Lung (tissue), 12 donors: ENCODE data around the gene PPM1F. TPM values are rescaled to one million over a fixed set of nuclear protein-coding genes. Genes with fewer than 3 reads are reported as not detected.

Experiments
- ATAC-seq: fragments of 200-7000 bp; cut with Tn5 transposase; one replicate; pipeline ENCODE4 v1.9.1; 2020; ENCODE audit warnings: moderate number of reproducible peaks; ENCODE audit not compliant: insufficient read depth, low FRiP score
- DNase-seq, 3 donors: peaks; one replicate each; pipeline ENCODE4 v3.0.0-alpha.2; 2013 to 2017
- H3K27ac ChIP-seq, 2 donors: one replicate each; pipeline ENCODE4 v1.5.1; 2013; ENCODE audit warnings: mild to moderate bottlenecking in 2 of 2, moderate library complexity in 2 of 2, control low read depth in 1 of 2, inconsistent platforms in 1 of 2, low read depth in 1 of 2, low read length in 1 of 2
- H3K27me3 ChIP-seq, 3 donors: one replicate each; pipeline ENCODE4 v1.5.1; 2013; ENCODE audit warnings: low read length in 2 of 3; ENCODE audit not compliant: control insufficient read depth in 3 of 3, insufficient read depth in 3 of 3
- H3K36me3 ChIP-seq, 4 donors: one replicate each; pipeline ENCODE4 v1.5.1; 2013; ENCODE audit warnings: low read length in 4 of 4, mild to moderate bottlenecking in 1 of 4, moderate library complexity in 1 of 4; ENCODE audit not compliant: control insufficient read depth in 4 of 4, insufficient read depth in 4 of 4
- H3K4me1 ChIP-seq, 5 donors: one replicate each; pipeline ENCODE4 v1.5.1; 2013; ENCODE audit warnings: low read length in 5 of 5, mild to moderate bottlenecking in 2 of 5, moderate library complexity in 1 of 5; ENCODE audit not compliant: control insufficient read depth in 5 of 5, insufficient read depth in 5 of 5
- H3K4me3 ChIP-seq: one replicate; pipeline ENCODE4 v1.5.1; 2013; ENCODE audit warnings: mild to moderate bottlenecking, control low read depth, moderate library complexity
- H3K9ac ChIP-seq, 2 donors: one replicate each; pipeline ENCODE4 v1.5.1; 2013; ENCODE audit warnings: low read length in 2 of 2, control low read depth in 1 of 2; ENCODE audit not compliant: insufficient read depth in 1 of 2
- H3K9me3 ChIP-seq, 4 donors: one replicate each; pipeline ENCODE4 v1.5.1; 2013; ENCODE audit warnings: low read length in 3 of 4, mild to moderate bottlenecking in 1 of 4, moderate library complexity in 1 of 4; ENCODE audit not compliant: control insufficient read depth in 4 of 4, insufficient read depth in 3 of 4
- whole genome bisulfite sequencing, 2 donors: extraction: QIAGEN DNeasy Blood & Tissue Kit; methylation state at CpG; one replicate each; pipeline ENCODE4 v1.1.7; 2013; 5-methylcytosine and 5-hydroxymethylcytosine counted together
- polyA plus RNA-seq, 2 donors: library from polyadenylated mRNA; stranded (reverse); fragments of 200-250 nt; gene quantifications; one replicate each; pipeline ENCODE4 v1.2.1, GENCODE V29; 2013
- total RNA-seq, 2 donors: library from RNA; depleted of rRNA in 1 of 2; stranded (reverse); fragments of >200 nt in 1 of 2; gene quantifications; one replicate each; pipeline ENCODE4 v1.2.1, GENCODE V29; 2014 to 2021
- TF ChIP-seq, protein P1 (sequence below): IDR thresholded peaks from 2 replicates; pipeline ENCODE4 v1.5.1; 2012; ENCODE audit warnings: mild to moderate bottlenecking; ENCODE audit errors: control extremely low read depth, extremely low read depth
- donor health status: control.
- donor health status: control.
- donor health status: Bipolar disorder and iron deficiency.
- donor health status: healthy.
- donor health status: DM: yes; HTN: yes; CAD: no.

PPM1F gene
- total and polyA plus RNA-seq, 4 donors, result 25.8 to 62.4 (median 32.6) TPM

DNA sequence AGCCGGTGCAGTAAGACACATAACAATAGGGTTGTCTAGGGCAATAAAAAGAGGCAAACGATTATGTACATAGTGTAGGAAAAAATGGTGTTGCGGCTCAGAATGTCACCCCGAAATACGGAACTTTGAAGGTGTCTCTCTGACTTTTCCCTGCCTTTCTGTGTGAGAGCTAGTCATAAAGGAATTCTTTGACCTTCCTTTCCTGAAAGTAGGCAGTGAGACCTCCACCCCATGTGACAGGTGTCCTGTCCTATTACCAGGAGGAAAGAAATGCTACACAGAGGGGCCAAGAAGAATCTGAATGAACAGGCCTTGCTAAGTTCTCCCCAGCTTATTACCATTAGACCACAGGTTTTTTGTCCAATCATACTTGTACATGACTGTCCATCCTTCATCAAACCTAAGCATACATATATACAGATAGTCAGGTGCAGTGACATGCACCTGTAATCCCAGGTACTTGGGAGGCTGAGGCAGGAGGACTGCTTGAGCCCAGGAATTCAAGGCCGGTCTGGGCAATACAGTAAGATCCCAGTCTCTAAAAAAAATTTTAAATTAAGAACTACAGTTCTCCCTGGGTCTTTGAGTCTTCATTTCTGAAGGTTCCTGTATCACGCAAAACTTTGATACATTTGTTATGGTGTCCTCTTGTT, 46.1 kb upstream of the PPM1F start:
- TF ChIP-seq, protein P1, sequence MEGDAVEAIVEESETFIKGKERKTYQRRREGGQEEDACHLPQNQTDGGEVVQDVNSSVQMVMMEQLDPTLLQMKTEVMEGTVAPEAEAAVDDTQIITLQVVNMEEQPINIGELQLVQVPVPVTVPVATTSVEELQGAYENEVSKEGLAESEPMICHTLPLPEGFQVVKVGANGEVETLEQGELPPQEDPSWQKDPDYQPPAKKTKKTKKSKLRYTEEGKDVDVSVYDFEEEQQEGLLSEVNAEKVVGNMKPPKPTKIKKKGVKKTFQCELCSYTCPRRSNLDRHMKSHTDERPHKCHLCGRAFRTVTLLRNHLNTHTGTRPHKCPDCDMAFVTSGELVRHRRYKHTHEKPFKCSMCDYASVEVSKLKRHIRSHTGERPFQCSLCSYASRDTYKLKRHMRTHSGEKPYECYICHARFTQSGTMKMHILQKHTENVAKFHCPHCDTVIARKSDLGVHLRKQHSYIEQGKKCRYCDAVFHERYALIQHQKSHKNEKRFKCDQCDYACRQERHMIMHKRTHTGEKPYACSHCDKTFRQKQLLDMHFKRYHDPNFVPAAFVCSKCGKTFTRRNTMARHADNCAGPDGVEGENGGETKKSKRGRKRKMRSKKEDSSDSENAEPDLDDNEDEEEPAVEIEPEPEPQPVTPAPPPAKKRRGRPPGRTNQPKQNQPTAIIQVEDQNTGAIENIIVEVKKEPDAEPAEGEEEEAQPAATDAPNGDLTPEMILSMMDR, result no peak

DNA sequence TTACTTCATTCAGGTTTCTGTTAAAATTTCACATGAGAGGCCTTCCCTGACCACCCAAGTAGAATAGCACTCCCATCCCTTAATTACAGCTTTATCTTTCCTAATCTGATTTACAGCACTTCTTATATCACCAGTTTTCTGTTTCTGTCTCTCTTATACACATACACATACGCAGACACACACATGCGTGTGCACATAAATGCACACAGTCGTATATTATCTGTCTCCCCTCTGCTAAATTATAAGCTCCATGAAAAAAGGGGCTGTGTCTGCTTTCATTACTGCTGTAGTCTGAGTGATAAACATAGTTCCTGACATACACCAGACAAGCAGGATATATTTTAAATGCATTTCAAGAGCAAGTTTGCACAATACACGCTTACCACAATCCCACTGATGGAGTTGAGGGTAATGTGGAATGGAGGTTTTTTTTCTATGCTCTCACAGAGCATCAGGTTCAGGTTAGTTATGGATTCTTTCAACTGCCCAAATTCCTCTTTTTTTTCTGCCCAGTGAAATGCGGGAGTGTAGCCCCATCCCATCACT, 43.6 kb upstream of the PPM1F start:
- Histone ChIP-seq H3K27ac (no peak overlapping the region), H3K27me3 (peaks cover 0 to 3% (median 0%) of the 10 kb centered on the region in 3 donors), H3K36me3 (no peaks in the 10 kb centered on the region), H3K9ac (no peak overlapping the region), H3K4me3 (no peak overlapping the region), H3K4me1 (no peaks in the 10 kb centered on the region), H3K9me3 (no peaks in the 10 kb centered on the region)
- DNase-seq, result no peak
- no peak for ATAC-seq
- TF ChIP-seq, protein P1, result no peak
- WGBS, 2 donors, result 80 to 85% methylated on average over 5 of the region's 5 CpGs

More for the DNA sequence above, 46.1 kb upstream of the PPM1F start:
- no peaks in the 10 kb centered on the region for H3K4me1 ChIP-seq
- H3K9ac ChIP-seq, result no peak overlapping the region
- H3K36me3 ChIP-seq, result no peaks in the 10 kb centered on the region
- DNase-seq, result no peak
- peaks cover 0 to 6% (median 0%) of the 10 kb centered on the region in 3 donors for H3K27me3 ChIP-seq
- ATAC-seq, result no peak
- H3K4me3 ChIP-seq, result no peak overlapping the region
- WGBS, 2 donors, result 89% methylated on average over 7 of the region's 7 CpGs
- no peaks in the 10 kb centered on the region for H3K9me3 ChIP-seq
- H3K27ac ChIP-seq, result no peak overlapping the region

DNA sequence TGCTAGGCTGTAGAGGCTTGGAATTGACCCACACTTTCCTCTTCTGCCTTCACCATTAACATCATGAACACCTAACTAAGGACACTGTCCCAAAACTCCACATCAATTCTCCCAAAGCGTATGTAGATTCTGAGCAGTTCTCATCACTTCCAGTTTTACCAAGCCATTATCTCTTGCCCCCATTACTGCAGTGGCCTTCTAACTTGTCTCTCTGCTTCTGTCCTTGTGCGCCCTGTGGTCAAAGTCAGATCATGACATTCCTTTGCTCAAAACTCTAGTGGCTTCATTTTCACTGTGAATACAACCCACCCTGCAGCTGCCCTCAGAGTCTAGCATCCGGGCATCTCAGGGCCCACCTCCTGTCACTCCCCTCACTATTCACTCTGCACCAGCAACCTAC, 43.0 kb upstream of the PPM1F start:
- TF ChIP-seq, protein P1, result no peak
- WGBS, 2 donors, result 90 to 92% methylated on average over 3 of the region's 3 CpGs
- Histone ChIP-seq H3K4me3 (no peak overlapping the region), H3K27ac (no peak overlapping the region), H3K4me1 (no peaks in the 10 kb centered on the region), H3K9me3 (no peaks in the 10 kb centered on the region), H3K9ac (no peak overlapping the region), H3K27me3 (peaks cover 0 to 3% (median 0%) of the 10 kb centered on the region in 3 donors), H3K36me3 (no peaks in the 10 kb centered on the region)
- ATAC-seq (no peak), DNase-seq (no peak)
